ENCODE data around the gene SPTY2D1.

DNA sequence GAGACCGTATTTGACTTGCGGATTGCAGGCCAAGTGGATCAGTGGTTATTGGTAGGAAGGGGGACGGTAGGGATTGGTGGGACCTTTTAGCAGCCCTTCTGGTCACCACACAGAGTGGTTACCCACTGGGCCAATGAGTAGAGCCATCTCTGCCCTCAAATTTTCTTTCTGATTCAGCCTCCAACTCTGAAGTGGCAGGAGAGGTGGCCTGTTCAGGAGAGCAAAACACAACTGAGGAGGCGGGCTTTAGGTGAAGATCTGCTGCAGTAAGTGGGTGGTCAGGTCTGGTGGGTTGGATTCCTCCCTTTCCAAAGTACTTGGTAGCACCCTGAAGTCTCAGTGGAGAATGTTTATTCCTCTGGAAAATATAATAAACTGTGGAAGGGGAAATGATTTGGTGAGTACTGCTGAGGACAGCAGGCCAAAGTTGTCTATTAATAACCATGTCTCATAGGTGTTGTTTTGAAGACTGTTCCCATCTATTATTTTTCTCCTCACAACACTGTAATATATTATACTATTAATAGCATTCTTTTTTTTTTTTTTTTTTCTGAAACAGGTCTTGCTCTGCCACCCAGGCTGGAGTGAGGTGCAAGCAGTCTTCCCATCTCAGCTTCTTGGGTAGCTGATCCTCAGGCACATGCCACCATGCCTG is 33.1 kb downstream of the SPTY2D1 start:
- TF ChIP-seq, protein P1, sequence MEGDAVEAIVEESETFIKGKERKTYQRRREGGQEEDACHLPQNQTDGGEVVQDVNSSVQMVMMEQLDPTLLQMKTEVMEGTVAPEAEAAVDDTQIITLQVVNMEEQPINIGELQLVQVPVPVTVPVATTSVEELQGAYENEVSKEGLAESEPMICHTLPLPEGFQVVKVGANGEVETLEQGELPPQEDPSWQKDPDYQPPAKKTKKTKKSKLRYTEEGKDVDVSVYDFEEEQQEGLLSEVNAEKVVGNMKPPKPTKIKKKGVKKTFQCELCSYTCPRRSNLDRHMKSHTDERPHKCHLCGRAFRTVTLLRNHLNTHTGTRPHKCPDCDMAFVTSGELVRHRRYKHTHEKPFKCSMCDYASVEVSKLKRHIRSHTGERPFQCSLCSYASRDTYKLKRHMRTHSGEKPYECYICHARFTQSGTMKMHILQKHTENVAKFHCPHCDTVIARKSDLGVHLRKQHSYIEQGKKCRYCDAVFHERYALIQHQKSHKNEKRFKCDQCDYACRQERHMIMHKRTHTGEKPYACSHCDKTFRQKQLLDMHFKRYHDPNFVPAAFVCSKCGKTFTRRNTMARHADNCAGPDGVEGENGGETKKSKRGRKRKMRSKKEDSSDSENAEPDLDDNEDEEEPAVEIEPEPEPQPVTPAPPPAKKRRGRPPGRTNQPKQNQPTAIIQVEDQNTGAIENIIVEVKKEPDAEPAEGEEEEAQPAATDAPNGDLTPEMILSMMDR (conservative IDR thresholded peaks at IDR 0.05; ENCODE audit: low read length), result no peak
- no peak for TF ChIP-seq EZH2phosphoT487 (IDR thresholded peaks at IDR 0.05; ENCODE audit: borderline replicate concordance, low read depth, low read length)
